CD14-positive monocyte (primary cell): ENCODE results near the gene SIGLEC1. TPM values are rescaled to one million over a fixed set of nuclear protein-coding genes. Genes with fewer than 3 reads are reported as not detected.

Source experiments
- DNase-seq, 3 donors: peaks; one replicate each; pipeline ENCODE4 v3.0.0-alpha.2; 2011 to 2022
- H2AFZ ChIP-seq: 2 replicates; pipeline ENCODE4 v1.6.0; 2012; ENCODE audit warnings: mild to moderate bottlenecking, low read depth, low read length, inconsistent platforms; ENCODE audit not compliant: insufficient read depth, poor library complexity, severe bottlenecking
- H3K27ac ChIP-seq, 2 donors: 1 replicate in 1 of 2; 2 replicates in 1 of 2; pipeline ENCODE4 v1.5.1; 2012 to 2013; ENCODE audit warnings: low read length in 2 of 2, control low read depth in 1 of 2, inconsistent platforms in 1 of 2, low read depth in 1 of 2, mild to moderate bottlenecking in 1 of 2
- H3K27me3 ChIP-seq, 2 donors: one replicate each; pipeline versions ENCODE4 v1.6.0 to v1.6.1; 2011 to 2013; ENCODE audit warnings: low read length in 2 of 2; ENCODE audit not compliant: control insufficient read depth in 2 of 2, insufficient read depth in 2 of 2
- H3K36me3 ChIP-seq, 2 donors: replicated peaks in 1 of 2; 1 replicate in 1 of 2; 2 replicates in 1 of 2; pipeline versions ENCODE4 v1.5.1 to v1.6.1; 2012 to 2013; ENCODE audit warnings: low read length in 2 of 2, control low read depth in 1 of 2, inconsistent platforms in 1 of 2, mild to moderate bottlenecking in 1 of 2; ENCODE audit not compliant: insufficient read depth in 2 of 2, control insufficient read depth in 1 of 2
- H3K4me1 ChIP-seq, 2 donors: 1 replicate in 1 of 2; 2 replicates in 1 of 2; pipeline versions ENCODE4 v1.5.1 to v1.6.1; 2012 to 2013; ENCODE audit warnings: low read length in 2 of 2, control low read depth in 1 of 2, inconsistent platforms in 1 of 2, mild to moderate bottlenecking in 1 of 2, moderate library complexity in 1 of 2; ENCODE audit not compliant: insufficient read depth in 2 of 2, control insufficient read depth in 1 of 2
- H3K4me2 ChIP-seq: replicated peaks from 2 replicates; pipeline ENCODE3; 2012; ENCODE audit warnings: low read length, moderate library complexity, mild to moderate bottlenecking; ENCODE audit not compliant: poor library complexity, severe bottlenecking; ENCODE audit errors: extremely low read depth
- H3K4me3 ChIP-seq, 3 experiments: fragments of 200-600 bp in 1 of 3; sonication (generic) in 1 of 3; replicated peaks in 1 of 3; 1 replicate in 2 of 3; 2 replicates in 1 of 3; pipeline ENCODE4 v1.5.1; 2011 to 2013; ENCODE audit warnings: low read length in 3 of 3, mild to moderate bottlenecking in 3 of 3, control low read depth in 2 of 3, low read depth in 2 of 3, inconsistent platforms in 1 of 3, moderate library complexity in 1 of 3
- H3K79me2 ChIP-seq: 2 replicates; pipeline ENCODE4 v1.6.0; 2012; ENCODE audit warnings: mild to moderate bottlenecking, control low read depth, inconsistent platforms, low read length, moderate library complexity; ENCODE audit not compliant: insufficient read depth
- H3K9ac ChIP-seq: 2 replicates; pipeline ENCODE4 v1.6.0; 2017; ENCODE audit warnings: low read length, mild to moderate bottlenecking; ENCODE audit not compliant: insufficient read depth, poor library complexity, severe bottlenecking
- H3K9me3 ChIP-seq, 2 donors: replicated peaks in 1 of 2; 1 replicate in 1 of 2; 2 replicates in 1 of 2; pipeline versions ENCODE4 v1.5.1 to v1.6.1; 2012 to 2013; ENCODE audit warnings: low read length in 2 of 2, control low read depth in 1 of 2; ENCODE audit not compliant: control insufficient read depth in 1 of 2, insufficient read depth in 1 of 2
- H4K20me1 ChIP-seq: 2 replicates; pipeline ENCODE4 v1.6.0; 2012; ENCODE audit warnings: mild to moderate bottlenecking, low read length, control low read depth, moderate library complexity; ENCODE audit not compliant: insufficient read depth
- H3K27ac Mint-ChIP-seq, 7 donors: one replicate each; pipeline ENCODE4 v1.8.0; 2020; ENCODE audit warnings: mild to moderate bottlenecking in 7 of 7, mixed read lengths in 7 of 7, moderate library complexity in 6 of 7, inconsistent platforms in 2 of 7
- H3K27me3 Mint-ChIP-seq, 3 donors: one replicate each; pipeline ENCODE4 v1.8.0; 2021 to 2022; ENCODE audit warnings: low read depth in 3 of 3, mild to moderate bottlenecking in 3 of 3, mixed read lengths in 3 of 3, moderate library complexity in 3 of 3, inconsistent platforms in 1 of 3
- H3K36me3 Mint-ChIP-seq, 2 donors: one replicate each; pipeline ENCODE4 v1.8.0; 2020; ENCODE audit warnings: mixed read lengths in 2 of 2, inconsistent platforms in 1 of 2, mild to moderate bottlenecking in 1 of 2
- H3K4me1 Mint-ChIP-seq: one replicate; pipeline ENCODE4 v1.8.0; 2020; ENCODE audit warnings: mild to moderate bottlenecking, mixed read lengths
- H3K4me3 Mint-ChIP-seq, 2 donors: one replicate each; pipeline ENCODE4 v1.8.0; 2020; ENCODE audit warnings: mild to moderate bottlenecking in 2 of 2, mixed read lengths in 2 of 2, moderate library complexity in 1 of 2
- H3K9me3 Mint-ChIP-seq, 7 donors: one replicate each; pipeline ENCODE4 v1.8.0; 2020 to 2022; ENCODE audit warnings: mixed read lengths in 7 of 7, mild to moderate bottlenecking in 6 of 7, moderate library complexity in 6 of 7, inconsistent platforms in 2 of 7
- WGBS: methylation state at CpG from one replicate; pipeline ENCODE4 v1.1.5; 2013; ENCODE audit warnings: missing lambda C conversion rate; ENCODE audit not compliant: insufficient coverage; 5-methylcytosine and 5-hydroxymethylcytosine counted together
- intact Hi-C, 2 donors: fragments of 100-400 bp; cut with micrococcal nuclease; formaldehyde crosslinking; loops; one replicate each; pipeline versions ENCODE4 v1.15.0 to v1.15.1; 2023
- polyA plus RNA-seq, 3 donors: library from polyadenylated mRNA; depleted of rRNA in 1 of 3; unstranded in 2 of 3; stranded (reverse) in 1 of 3; fragments of 300-500 nt in 2 of 3; fragments of >200 nt in 1 of 3; fragmentation: Illumina TruSeq in 2 of 3; gene quantifications; 1 replicate in 2 of 3; 2 replicates in 1 of 3; pipeline ENCODE4 v1.2.3, GENCODE V29; 2012 to 2021
- TF ChIP-seq, protein P1 (sequence below): fragments of 200-600 bp; IDR thresholded peaks from one replicate; pipeline ENCODE4 v1.8.0; 2022; ENCODE audit warnings: antibody characterized with exemption, mild to moderate bottlenecking

The SIGLEC1 gene
- polyA plus RNA-seq, 3 donors = 1.6 to 23.5 (median 2.5) TPM

- H3K27ac ChIP-seq = no peak overlapping the region
- intact Hi-C loops = no loop called here
Observed at GRCh38 chr20:3689978-3690377, 22.4 kb downstream of the SIGLEC1 start.

GRCh38 chr20:3687655-3688054, 24.7 kb downstream of the SIGLEC1 start:
- no peak for DNase-seq
- Histone ChIP-seq H3K79me2 (no peaks in the 10 kb centered on the region), H4K20me1 (no peaks in the 10 kb centered on the region), H3K27ac (no peak overlapping the region), H3K4me1 (no peaks in the 10 kb centered on the region), H3K4me2 (no peak overlapping the region), H3K36me3 (no peaks in the 10 kb centered on the region), H3K9ac (no peak overlapping the region), H2AFZ (no peak overlapping the region), H3K27me3 (peaks cover 2 to 27% of the 10 kb centered on the region in 2 donors), H3K4me3 (no peak overlapping the region), H3K9me3 (no peaks in the 10 kb centered on the region)
- no peaks in the 10 kb centered on the region for H3K36me3 Mint-ChIP-seq
- TF ChIP-seq, protein P1, sequence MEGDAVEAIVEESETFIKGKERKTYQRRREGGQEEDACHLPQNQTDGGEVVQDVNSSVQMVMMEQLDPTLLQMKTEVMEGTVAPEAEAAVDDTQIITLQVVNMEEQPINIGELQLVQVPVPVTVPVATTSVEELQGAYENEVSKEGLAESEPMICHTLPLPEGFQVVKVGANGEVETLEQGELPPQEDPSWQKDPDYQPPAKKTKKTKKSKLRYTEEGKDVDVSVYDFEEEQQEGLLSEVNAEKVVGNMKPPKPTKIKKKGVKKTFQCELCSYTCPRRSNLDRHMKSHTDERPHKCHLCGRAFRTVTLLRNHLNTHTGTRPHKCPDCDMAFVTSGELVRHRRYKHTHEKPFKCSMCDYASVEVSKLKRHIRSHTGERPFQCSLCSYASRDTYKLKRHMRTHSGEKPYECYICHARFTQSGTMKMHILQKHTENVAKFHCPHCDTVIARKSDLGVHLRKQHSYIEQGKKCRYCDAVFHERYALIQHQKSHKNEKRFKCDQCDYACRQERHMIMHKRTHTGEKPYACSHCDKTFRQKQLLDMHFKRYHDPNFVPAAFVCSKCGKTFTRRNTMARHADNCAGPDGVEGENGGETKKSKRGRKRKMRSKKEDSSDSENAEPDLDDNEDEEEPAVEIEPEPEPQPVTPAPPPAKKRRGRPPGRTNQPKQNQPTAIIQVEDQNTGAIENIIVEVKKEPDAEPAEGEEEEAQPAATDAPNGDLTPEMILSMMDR = no peak
- H3K4me1 Mint-ChIP-seq = peaks cover 4% of the 10 kb centered on the region
- no CpG with 5 or more reads among the region's 2 CpGs for WGBS
- no peak overlapping the region for H3K27ac Mint-ChIP-seq
- intact Hi-C loops = no loop called here
- H3K27me3 Mint-ChIP-seq = peaks cover 24 to 39% (median 26%) of the 10 kb centered on the region in 3 donors
- no peak overlapping the region for H3K4me3 Mint-ChIP-seq
- peaks cover 0 to 6% (median 2%) of the 10 kb centered on the region in 7 donors for H3K9me3 Mint-ChIP-seq

More at GRCh38 chr20:3689978-3690377, 22.4 kb downstream of the SIGLEC1 start:
- Mint-ChIP-seq H3K36me3 (no peaks in the 10 kb centered on the region), H3K27ac (no peak overlapping the region), H3K4me1 (peaks cover 4% of the 10 kb centered on the region), H3K27me3 (peaks cover 4 to 19% (median 11%) of the 10 kb centered on the region in 3 donors), H3K4me3 (no peak overlapping the region), H3K9me3 (peaks cover 0 to 2% (median 0%) of the 10 kb centered on the region in 7 donors)
- Histone ChIP-seq H2AFZ (no peak overlapping the region), H3K9me3 (no peaks in the 10 kb centered on the region), H3K36me3 (no peaks in the 10 kb centered on the region), H3K79me2 (no peaks in the 10 kb centered on the region), H3K4me3 (no peak overlapping the region), H3K9ac (no peak overlapping the region), H3K4me1 (no peaks in the 10 kb centered on the region), H4K20me1 (no peaks in the 10 kb centered on the region), H3K27me3 (peaks cover 0 to 8% of the 10 kb centered on the region in 2 donors), H3K4me2 (no peak overlapping the region)
- TF ChIP-seq, protein P1 = no peak
- no peak for DNase-seq
- WGBS = 91% methylated on average over 3 of the region's 11 CpGs
